GM21447 (cell line): Measurements from ENCODE around the gene CREG1.
A peak's percentile ranks its signal among the peaks of the same experiment; 100 is the strongest.

Source experiments
- ATAC-seq: cut with Tn5 transposase; IDR thresholded peaks from one replicate; pipeline ENCODE4 v1.9.1; 2021; ENCODE audit not compliant: unreplicated experiment

The CREG1 gene

GRCh38 chr1:167509587-167509986 lies 44.0 kb downstream of the CREG1 start:
- ATAC-seq = no peak

- no peak for ATAC-seq
These were observed 45.8 kb downstream of the CREG1 start for GRCh38 chr1:167507719-167508118.

GRCh38 chr1:167504467-167504827 lies 49.1 kb downstream of the CREG1 start:
- ATAC-seq = no peak

GRCh38 chr1:167503626-167504466 lies 49.7 kb downstream of the CREG1 start:
- ATAC-seq = no peak

GRCh38 chr1:167502719-167503462 lies 50.7 kb downstream of the CREG1 start:
- no peak for ATAC-seq

GRCh38 chr1:167502192-167502551 lies 51.4 kb downstream of the CREG1 start:
- ATAC-seq = no peak

- no peak for ATAC-seq
These were observed 51.9 kb downstream of the CREG1 start for GRCh38 chr1:167501515-167502191.

GRCh38 chr1:167500283-167500860 lies 53.2 kb downstream of the CREG1 start:
- ATAC-seq = no peak

GRCh38 chr1:167499664-167500101 lies 53.9 kb downstream of the CREG1 start:
- peak; percentile 96 for ATAC-seq

- ATAC-seq = peak; percentile 9
These were observed 54.5 kb downstream of the CREG1 start for GRCh38 chr1:167499106-167499505.

GRCh38 chr1:167496797-167497619 lies 56.6 kb downstream of the CREG1 start:
- no peak for ATAC-seq

GRCh38 chr1:167493372-167493771 lies 60.2 kb downstream of the CREG1 start:
- ATAC-seq = no peak

- no peak for ATAC-seq
These were observed 61.1 kb downstream of the CREG1 start for GRCh38 chr1:167492481-167492910.

- ATAC-seq = no peak
These were observed 61.7 kb downstream of the CREG1 start for GRCh38 chr1:167491586-167492461.
